ENCODE measurements around the gene UBA3. TPM values are rescaled to one million over a fixed set of nuclear protein-coding genes. Genes with fewer than 3 reads are reported as not detected.

The UBA3 gene
- total RNA-seq, 2 donors from 2014 or later: 57.4 to 59.0 TPM

GRCh38 chr3:69119138-69119537 lies 39.0 kb upstream of the UBA3 start:
- Histone ChIP-seq H3K36me3 (no peaks in the 10 kb centered on the region), H3K4me3 (no peak overlapping the region), H3K27ac (no peak overlapping the region), H3K9ac (ENCODE audit: low read depth in 2 of 2, low read length in 2 of 2) (no peak overlapping the region), H3K9me3 (no peaks in the 10 kb centered on the region), H3K4me1 (no peaks in the 10 kb centered on the region), H3K27me3 (no peaks in the 10 kb centered on the region)
- TF ChIP-seq CTCF (IDR thresholded peaks at IDR 0.05): no peak
- no peak for DNase-seq
- intact Hi-C loops (cut with DNase I): loop anchor here (5.0 kb wide), 1 partner anchor 188 kb away; no protein-coding TSS in a partner anchor

GRCh38 chr3:69118555-69118954 lies 38.4 kb upstream of the UBA3 start:
- Histone ChIP-seq H3K9me3 (no peaks in the 10 kb centered on the region), H3K27me3 (no peaks in the 10 kb centered on the region), H3K27ac (no peak overlapping the region), H3K9ac (ENCODE audit: low read depth in 2 of 2, low read length in 2 of 2) (no peak overlapping the region), H3K4me1 (no peaks in the 10 kb centered on the region), H3K36me3 (no peaks in the 10 kb centered on the region), H3K4me3 (no peak overlapping the region)
- no peak for TF ChIP-seq CTCF (IDR thresholded peaks at IDR 0.05)
- intact Hi-C loops (cut with DNase I): loop anchor here (5.0 kb wide), 1 partner anchor 189 kb away; no protein-coding TSS in a partner anchor
- no peak for DNase-seq

GRCh38 chr3:69116897-69117296 lies 36.7 kb upstream of the UBA3 start:
- TF ChIP-seq CTCF (IDR thresholded peaks at IDR 0.05): no peak
- H3K27ac ChIP-seq: no peak overlapping the region
- intact Hi-C loops (cut with DNase I): loop anchor here (5.0 kb wide), 1 partner anchor 190 kb away; no protein-coding TSS in a partner anchor
- no peaks in the 10 kb centered on the region for H3K27me3 ChIP-seq
- H3K4me3 ChIP-seq: no peak overlapping the region
- H3K36me3 ChIP-seq: no peaks in the 10 kb centered on the region
- no peak overlapping the region for H3K9ac ChIP-seq (ENCODE audit: low read depth in 2 of 2, low read length in 2 of 2)
- no peaks in the 10 kb centered on the region for H3K4me1 ChIP-seq
- H3K9me3 ChIP-seq: no peaks in the 10 kb centered on the region
- no peak for DNase-seq

- Histone ChIP-seq H3K4me1 (no peaks in the 10 kb centered on the region), H3K4me3 (no peak overlapping the region), H3K27ac (no peak overlapping the region), H3K27me3 (no peaks in the 10 kb centered on the region), H3K9me3 (no peaks in the 10 kb centered on the region), H3K9ac (ENCODE audit: low read depth in 2 of 2, low read length in 2 of 2) (no peak overlapping the region), H3K36me3 (no peaks in the 10 kb centered on the region)
- intact Hi-C loops (cut with DNase I): loop anchor here (5.0 kb wide), 1 partner anchor 191 kb away; no protein-coding TSS in a partner anchor
- no peak for DNase-seq
- TF ChIP-seq CTCF (IDR thresholded peaks at IDR 0.05): no peak
Observed at GRCh38 chr3:69116162-69116561, 36.0 kb upstream of the UBA3 start.

GRCh38 chr3:69115731-69116130 lies 35.6 kb upstream of the UBA3 start:
- no peaks in the 10 kb centered on the region for H3K36me3 ChIP-seq
- H3K4me3 ChIP-seq: no peak overlapping the region
- no peak for TF ChIP-seq CTCF (IDR thresholded peaks at IDR 0.05)
- no peaks in the 10 kb centered on the region for H3K4me1 ChIP-seq
- H3K9me3 ChIP-seq: no peaks in the 10 kb centered on the region
- no peak for DNase-seq
- intact Hi-C loops (cut with DNase I): loop anchor here (5.0 kb wide), 1 partner anchor 192 kb away; no protein-coding TSS in a partner anchor
- H3K27ac ChIP-seq: no peak overlapping the region
- no peaks in the 10 kb centered on the region for H3K27me3 ChIP-seq
- H3K9ac ChIP-seq (ENCODE audit: low read depth in 2 of 2, low read length in 2 of 2): no peak overlapping the region
